ENCODE measurements around the gene RYR3. TPM values are rescaled to one million over a fixed set of nuclear protein-coding genes. Genes with fewer than 3 reads are reported as not detected.

RYR3 gene
- total RNA-seq, 1 donor from 2014 or later: 7.4 TPM

DNA sequence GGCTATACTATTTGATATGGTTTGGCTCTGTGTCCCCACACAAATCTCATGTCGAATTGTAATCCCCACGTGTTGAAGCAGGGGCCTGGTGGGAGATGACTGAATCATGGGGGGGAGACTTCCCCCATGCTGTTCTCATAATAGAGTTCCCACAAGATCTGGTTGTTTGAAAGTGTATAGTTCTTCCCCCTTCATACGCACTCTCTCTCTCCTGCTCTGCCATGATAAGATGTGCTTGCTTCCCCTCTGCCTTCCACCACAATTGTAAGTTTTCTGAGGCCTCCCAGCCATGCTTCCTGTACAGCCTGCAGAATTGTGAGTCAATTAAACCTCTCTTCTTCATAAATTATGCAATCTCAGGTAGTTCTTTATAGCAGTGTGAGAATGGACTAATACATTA lies 367.4 kb downstream of the RYR3 start:
- Mint-ChIP-seq H3K27ac (ENCODE audit: unreplicated experiment) (no peak overlapping the region), H3K36me3 (ENCODE audit: unreplicated experiment) (no peaks in the 10 kb centered on the region), H3K4me3 (ENCODE audit: unreplicated experiment) (no peak overlapping the region), H3K27me3 (ENCODE audit: unreplicated experiment) (peaks cover 2% of the 10 kb centered on the region), H3K4me1 (ENCODE audit: low read depth, unreplicated experiment) (peaks cover 10% of the 10 kb centered on the region), H3K9me3 (ENCODE audit: unreplicated experiment) (no peaks in the 10 kb centered on the region)
- DNase-seq: no peak
- TF ChIP-seq CTCF (IDR thresholded peaks at IDR 0.05; ENCODE audit: partially characterized antibody, unreplicated experiment): no peak

- Mint-ChIP-seq H3K9me3 (ENCODE audit: unreplicated experiment) (no peaks in the 10 kb centered on the region), H3K4me1 (ENCODE audit: low read depth, unreplicated experiment) (peaks cover 10% of the 10 kb centered on the region), H3K36me3 (ENCODE audit: unreplicated experiment) (no peaks in the 10 kb centered on the region), H3K27me3 (ENCODE audit: unreplicated experiment) (peaks cover 2% of the 10 kb centered on the region), H3K4me3 (ENCODE audit: unreplicated experiment) (no peak overlapping the region), H3K27ac (ENCODE audit: unreplicated experiment) (no peak overlapping the region)
- no peak for DNase-seq
- no peak for TF ChIP-seq CTCF (IDR thresholded peaks at IDR 0.05; ENCODE audit: partially characterized antibody, unreplicated experiment)
These were observed 367.8 kb downstream of the RYR3 start for GRCh38 chr15:33678602-33679001.

GRCh38 chr15:33679061-33679460 lies 368.3 kb downstream of the RYR3 start:
- Mint-ChIP-seq H3K4me1 (ENCODE audit: low read depth, unreplicated experiment) (peaks cover 10% of the 10 kb centered on the region), H3K27ac (ENCODE audit: unreplicated experiment) (no peak overlapping the region), H3K36me3 (ENCODE audit: unreplicated experiment) (no peaks in the 10 kb centered on the region), H3K9me3 (ENCODE audit: unreplicated experiment) (no peaks in the 10 kb centered on the region), H3K4me3 (ENCODE audit: unreplicated experiment) (no peak overlapping the region), H3K27me3 (ENCODE audit: unreplicated experiment) (peaks cover 2% of the 10 kb centered on the region)
- no peak for DNase-seq
- no peak for TF ChIP-seq CTCF (IDR thresholded peaks at IDR 0.05; ENCODE audit: partially characterized antibody, unreplicated experiment)

- TF ChIP-seq CTCF (IDR thresholded peaks at IDR 0.05; ENCODE audit: partially characterized antibody, unreplicated experiment): no peak
- Mint-ChIP-seq H3K9me3 (ENCODE audit: unreplicated experiment) (no peaks in the 10 kb centered on the region), H3K4me3 (ENCODE audit: unreplicated experiment) (no peak overlapping the region), H3K4me1 (ENCODE audit: low read depth, unreplicated experiment) (peaks cover 10% of the 10 kb centered on the region), H3K27me3 (ENCODE audit: unreplicated experiment) (peaks cover 2% of the 10 kb centered on the region), H3K27ac (ENCODE audit: unreplicated experiment) (no peak overlapping the region), H3K36me3 (ENCODE audit: unreplicated experiment) (peaks cover 3% of the 10 kb centered on the region)
- DNase-seq: no peak
These were observed 369.6 kb downstream of the RYR3 start for GRCh38 chr15:33680336-33680735.

- Mint-ChIP-seq H3K9me3 (ENCODE audit: unreplicated experiment) (no peaks in the 10 kb centered on the region), H3K4me3 (ENCODE audit: unreplicated experiment) (no peak overlapping the region), H3K27me3 (ENCODE audit: unreplicated experiment) (no peaks in the 10 kb centered on the region), H3K36me3 (ENCODE audit: unreplicated experiment) (no peaks in the 10 kb centered on the region), H3K4me1 (ENCODE audit: low read depth, unreplicated experiment) (peaks cover 7% of the 10 kb centered on the region), H3K27ac (ENCODE audit: unreplicated experiment) (no peak overlapping the region)
- no peak for DNase-seq
- TF ChIP-seq CTCF (IDR thresholded peaks at IDR 0.05; ENCODE audit: partially characterized antibody, unreplicated experiment): no peak
These were observed 382.5 kb downstream of the RYR3 start for GRCh38 chr15:33693166-33693800.
